ENCODE results near the gene LLGL2.

DNA sequence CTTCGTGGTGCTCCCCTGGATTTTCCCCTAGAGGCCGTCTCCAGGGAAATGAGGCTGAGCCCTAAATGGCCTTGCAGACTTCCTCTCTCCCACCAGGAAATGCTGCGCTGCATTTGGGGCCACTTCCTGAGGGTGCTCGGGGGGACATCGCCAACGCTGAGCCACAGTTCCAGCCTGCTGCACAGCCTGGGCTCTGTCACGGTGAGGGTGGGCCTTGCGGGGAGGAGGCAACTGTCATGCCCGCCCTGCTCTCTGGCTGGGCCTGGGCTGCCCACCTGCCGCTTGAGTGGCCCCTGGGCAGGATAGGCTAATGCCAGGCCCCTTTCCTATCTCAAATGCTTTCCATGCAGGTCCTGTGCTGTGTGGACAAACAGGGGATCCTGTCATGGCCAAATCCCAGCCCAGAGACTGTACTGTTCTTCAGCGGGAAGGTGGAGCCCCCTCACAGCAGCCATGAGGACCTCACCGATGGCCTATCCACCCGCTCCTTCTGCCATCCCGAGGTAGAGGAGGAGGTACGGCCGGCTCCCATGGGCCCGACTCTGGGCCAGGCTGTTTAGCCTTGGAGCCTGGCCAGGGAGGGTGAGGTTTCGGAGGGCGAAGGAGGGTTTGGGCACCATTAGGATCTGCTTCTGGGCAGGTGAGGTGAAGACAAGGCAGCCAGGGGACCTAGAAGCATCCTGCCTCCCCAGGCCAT, 34.4 kb upstream of the LLGL2 start:
- TF ChIP-seq, protein P1, sequence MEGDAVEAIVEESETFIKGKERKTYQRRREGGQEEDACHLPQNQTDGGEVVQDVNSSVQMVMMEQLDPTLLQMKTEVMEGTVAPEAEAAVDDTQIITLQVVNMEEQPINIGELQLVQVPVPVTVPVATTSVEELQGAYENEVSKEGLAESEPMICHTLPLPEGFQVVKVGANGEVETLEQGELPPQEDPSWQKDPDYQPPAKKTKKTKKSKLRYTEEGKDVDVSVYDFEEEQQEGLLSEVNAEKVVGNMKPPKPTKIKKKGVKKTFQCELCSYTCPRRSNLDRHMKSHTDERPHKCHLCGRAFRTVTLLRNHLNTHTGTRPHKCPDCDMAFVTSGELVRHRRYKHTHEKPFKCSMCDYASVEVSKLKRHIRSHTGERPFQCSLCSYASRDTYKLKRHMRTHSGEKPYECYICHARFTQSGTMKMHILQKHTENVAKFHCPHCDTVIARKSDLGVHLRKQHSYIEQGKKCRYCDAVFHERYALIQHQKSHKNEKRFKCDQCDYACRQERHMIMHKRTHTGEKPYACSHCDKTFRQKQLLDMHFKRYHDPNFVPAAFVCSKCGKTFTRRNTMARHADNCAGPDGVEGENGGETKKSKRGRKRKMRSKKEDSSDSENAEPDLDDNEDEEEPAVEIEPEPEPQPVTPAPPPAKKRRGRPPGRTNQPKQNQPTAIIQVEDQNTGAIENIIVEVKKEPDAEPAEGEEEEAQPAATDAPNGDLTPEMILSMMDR (IDR thresholded peaks at IDR 0.05) = no peak
- TF ChIP-seq POLR2A (IDR thresholded peaks at IDR 0.05) = no peak

All from stomach (tissue), 4 donors.